GM10248 (cell line): ENCODE results near the gene CHRNA4.

ENCODE experiments used
- CTCF ChIA-PET: fragments of 300-600 bp; sonication (Branson Sonifier 250); formaldehyde crosslinking; extraction: SDS; loops from one replicate; lab custom pipeline; 2021; ENCODE audit warnings: antibody characterized with exemption; lab: Yijun Ruan, JAX
- POLR2A ChIA-PET: fragments of 350-650 bp; sonication (Branson Sonifier 250); formaldehyde crosslinking; extraction: SDS; loops from one replicate; lab custom pipeline; 2020; ENCODE audit warnings: antibody characterized with exemption; lab: Yijun Ruan, JAX
- DNase-seq: peaks from one replicate; pipeline ENCODE4 v3.0.0; 2012; ENCODE audit errors: extremely low spot score
- TF ChIP-seq, protein P1 (sequence below): IDR thresholded peaks from 2 replicates; pipeline ENCODE4 v1.5.1; 2012; ENCODE audit warnings: mild to moderate bottlenecking, low read depth; ENCODE audit errors: extremely low read depth, missing control alignments, control extremely low read depth

Gene CHRNA4

DNA sequence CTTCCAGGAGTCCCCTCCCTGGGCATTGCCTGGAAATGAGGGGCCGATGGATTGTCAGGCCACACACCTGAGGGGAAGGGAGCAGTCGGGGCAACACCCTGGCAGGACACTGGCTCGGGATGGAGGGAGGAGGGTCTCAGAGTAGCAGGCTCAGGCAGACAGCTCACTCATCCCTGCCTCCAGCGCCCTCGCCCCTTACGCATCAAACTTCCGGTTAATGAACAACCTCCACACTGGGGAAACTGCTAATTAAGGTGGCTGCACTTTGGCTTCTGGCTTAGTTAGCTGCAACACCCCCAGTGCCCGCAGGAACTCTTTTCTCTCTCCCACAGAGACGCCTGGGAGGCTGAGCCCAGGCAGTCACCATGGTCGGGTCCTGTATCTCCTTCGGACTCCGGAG, 13.4 kb upstream of the CHRNA4 start:
- DNase-seq: no peak
- TF ChIP-seq, protein P1, sequence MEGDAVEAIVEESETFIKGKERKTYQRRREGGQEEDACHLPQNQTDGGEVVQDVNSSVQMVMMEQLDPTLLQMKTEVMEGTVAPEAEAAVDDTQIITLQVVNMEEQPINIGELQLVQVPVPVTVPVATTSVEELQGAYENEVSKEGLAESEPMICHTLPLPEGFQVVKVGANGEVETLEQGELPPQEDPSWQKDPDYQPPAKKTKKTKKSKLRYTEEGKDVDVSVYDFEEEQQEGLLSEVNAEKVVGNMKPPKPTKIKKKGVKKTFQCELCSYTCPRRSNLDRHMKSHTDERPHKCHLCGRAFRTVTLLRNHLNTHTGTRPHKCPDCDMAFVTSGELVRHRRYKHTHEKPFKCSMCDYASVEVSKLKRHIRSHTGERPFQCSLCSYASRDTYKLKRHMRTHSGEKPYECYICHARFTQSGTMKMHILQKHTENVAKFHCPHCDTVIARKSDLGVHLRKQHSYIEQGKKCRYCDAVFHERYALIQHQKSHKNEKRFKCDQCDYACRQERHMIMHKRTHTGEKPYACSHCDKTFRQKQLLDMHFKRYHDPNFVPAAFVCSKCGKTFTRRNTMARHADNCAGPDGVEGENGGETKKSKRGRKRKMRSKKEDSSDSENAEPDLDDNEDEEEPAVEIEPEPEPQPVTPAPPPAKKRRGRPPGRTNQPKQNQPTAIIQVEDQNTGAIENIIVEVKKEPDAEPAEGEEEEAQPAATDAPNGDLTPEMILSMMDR: no peak
- ChIA-PET POLR2A (no interaction called here), CTCF (no interaction called here)

DNA sequence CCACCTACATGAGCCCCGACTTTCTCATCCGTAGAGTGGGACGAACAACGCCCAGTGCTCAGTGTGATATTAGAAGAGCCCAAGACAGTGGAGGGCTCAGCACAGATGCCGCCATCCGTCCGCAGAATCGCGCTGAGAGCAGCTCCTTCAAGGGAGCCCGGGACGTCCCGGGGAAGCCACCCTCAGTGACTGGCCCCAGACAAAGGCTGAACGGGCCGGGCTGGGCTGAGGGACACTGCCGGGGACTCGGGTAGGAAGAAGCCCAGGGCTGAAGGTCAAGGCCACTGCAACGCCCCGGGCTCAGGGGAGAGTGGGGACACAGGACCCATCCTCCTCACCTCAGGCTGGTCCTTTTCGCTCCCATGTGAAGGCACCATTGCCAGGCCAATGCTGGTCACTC, 12.8 kb upstream of the CHRNA4 start:
- POLR2A ChIA-PET: no interaction called here
- DNase-seq: no peak
- TF ChIP-seq, protein P1: no peak
- CTCF ChIA-PET: no interaction called here

DNA sequence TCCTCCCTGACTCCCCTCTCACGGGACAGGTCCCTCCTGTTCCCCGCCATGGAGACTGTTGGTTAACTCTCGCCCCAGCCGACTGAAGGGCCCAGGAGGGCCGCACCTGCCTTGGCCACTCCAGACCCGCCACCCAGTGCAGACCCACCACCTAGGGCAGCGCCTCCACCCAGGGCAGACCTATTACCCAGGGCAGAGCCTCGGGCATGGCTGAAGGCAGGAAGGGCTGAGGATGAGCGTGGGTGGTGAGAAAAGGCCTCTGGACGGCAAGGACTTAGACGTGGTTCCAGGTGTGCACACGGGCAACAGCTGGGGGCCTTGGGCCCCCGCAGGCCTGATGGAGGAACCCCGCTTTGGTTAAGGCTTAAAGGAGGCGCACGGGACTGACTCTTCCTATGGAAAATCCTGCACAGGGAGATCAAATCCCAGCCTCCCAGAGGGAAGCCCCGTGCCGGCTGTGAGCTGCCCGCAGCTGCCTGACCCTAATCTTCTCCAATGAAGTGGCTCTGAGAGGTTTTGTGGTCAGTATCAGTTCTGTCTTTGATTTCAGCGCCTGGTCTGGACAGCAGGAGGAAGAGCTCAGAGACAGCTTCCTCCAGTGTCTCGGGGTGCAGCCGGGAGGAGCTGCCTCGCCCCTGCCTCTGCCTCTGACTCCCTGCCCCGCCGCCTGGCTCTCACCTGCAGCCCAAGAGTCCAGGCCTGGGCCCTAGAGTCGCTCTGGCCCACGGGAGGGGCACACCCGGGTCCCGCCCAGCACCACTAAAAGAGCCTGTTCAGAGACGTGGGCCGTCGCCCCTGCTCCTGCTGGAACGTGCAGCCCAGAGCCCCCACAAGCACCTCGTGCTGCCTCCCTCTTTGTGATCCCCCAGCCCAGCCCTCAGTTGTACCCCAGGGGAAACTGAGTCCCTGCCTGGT, 12.1 kb upstream of the CHRNA4 start:
- CTCF ChIA-PET: no interaction called here
- TF ChIP-seq, protein P1: no peak
- no peak for DNase-seq

DNA sequence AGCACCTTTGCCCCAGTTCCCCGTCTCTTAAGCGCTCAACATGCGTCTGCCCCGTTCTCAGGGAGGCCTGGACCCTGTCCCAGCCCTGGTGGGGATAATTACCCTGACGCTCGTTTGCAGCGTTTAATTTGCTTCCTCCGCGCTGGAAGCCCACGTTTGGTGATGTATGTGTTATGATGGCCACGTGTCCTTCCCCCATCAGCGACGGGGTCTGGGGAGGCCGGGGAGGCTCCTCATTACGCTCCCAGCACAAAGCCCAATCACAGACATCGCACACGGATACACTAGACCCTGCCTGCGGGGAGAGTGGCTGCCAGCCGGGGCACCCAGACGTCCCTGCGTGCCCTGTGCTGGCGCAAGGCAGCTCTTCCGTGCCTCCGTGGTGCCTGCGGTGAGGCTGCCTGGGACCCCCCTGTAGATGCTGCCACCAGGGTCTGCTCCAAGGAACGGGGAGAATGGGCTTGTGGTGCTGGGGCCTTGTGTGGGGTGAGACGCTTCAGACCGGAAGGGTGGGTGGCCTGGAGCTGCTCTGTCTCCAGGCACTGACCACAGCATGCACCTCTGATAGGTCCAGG, 10.2 kb upstream of the CHRNA4 start:
- ChIA-PET CTCF (interaction anchor here (1.1 kb wide), 1 partner anchor 10 kb away, joined by 4 read pairs; no protein-coding TSS in a partner anchor), POLR2A (no interaction called here)
- no peak for DNase-seq
- TF ChIP-seq, protein P1: no peak

More for the DNA sequence above, 12.1 kb upstream of the CHRNA4 start:
- POLR2A ChIA-PET: no interaction called here

DNA sequence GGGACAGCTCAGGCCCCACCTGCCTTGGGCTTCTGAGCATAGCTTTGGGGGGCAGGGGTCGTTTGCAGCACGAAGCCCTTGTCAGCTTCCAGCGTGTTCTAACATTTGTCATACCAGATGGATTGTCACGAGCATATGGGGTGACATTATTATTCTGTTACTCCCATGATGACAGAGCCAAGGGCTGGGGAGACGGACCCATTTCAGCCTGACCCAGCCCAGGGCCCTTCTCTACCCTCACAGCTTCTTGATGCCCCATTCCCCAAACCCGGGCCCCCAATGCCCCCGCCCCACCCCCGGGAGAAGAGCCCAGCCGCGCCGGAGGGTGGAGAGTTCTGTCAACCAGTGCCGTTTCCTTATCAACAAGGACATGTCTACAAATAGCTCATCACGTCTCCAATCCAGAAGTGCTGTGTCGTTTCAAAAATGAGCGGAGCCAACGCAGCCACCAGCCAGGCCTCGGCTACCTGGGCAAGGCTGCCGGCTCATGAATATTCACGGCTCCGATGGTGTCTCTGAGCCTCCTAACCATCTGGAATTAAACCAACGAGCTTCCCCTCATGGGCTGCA, 9.6 kb upstream of the CHRNA4 start:
- TF ChIP-seq, protein P1: no peak
- no peak for DNase-seq
- ChIA-PET POLR2A (no interaction called here), CTCF (interaction anchor here (1.1 kb wide), 1 partner anchor 11 kb away, joined by 4 read pairs; no protein-coding TSS in a partner anchor)
